ENCODE measurements around the gene MTHFR. TPM values are rescaled to one million over a fixed set of nuclear protein-coding genes. Genes with fewer than 3 reads are reported as not detected.

Gene MTHFR
- total and polyA plus RNA-seq, 2 of the 8 experiments (the other 6 are each of a cell fraction or from before 2014, with no cell fraction given): 8.7 to 18.5 TPM

GRCh38 chr1:11855430-11855829 lies 49.7 kb upstream of the MTHFR start:
- Histone ChIP-seq H3K27me3 (replicated peaks in 1 of 4; ENCODE audit: control insufficient read depth in 3 of 4, extremely low read depth in 1 of 4, insufficient read depth in 3 of 4, low read length in 3 of 4) (peaks cover 0 to 22% (median 11%) of the 10 kb centered on the region in 4 experiments; a peak in 6 of 7 replicates), H3K14ac (ENCODE audit: insufficient read length) (no peak overlapping the region), H3K36me3 (ENCODE audit: control insufficient read depth in 2 of 4, insufficient read depth in 4 of 4, low read length in 3 of 4) (no peaks in the 10 kb centered on the region), H4K5ac (ENCODE audit: insufficient read length, low read depth, low read length) (no peak overlapping the region), H2BK5ac (ENCODE audit: low read depth, low read length) (no peak overlapping the region), H3K4me3 (ENCODE audit: extremely low read depth in 1 of 4, insufficient read depth in 2 of 4, low read depth in 3 of 4, low read length in 4 of 4) (no peak overlapping the region), H3K79me2 (ENCODE audit: control insufficient read depth in 1 of 2, insufficient read depth in 2 of 2, low read length in 2 of 2) (no peaks in the 10 kb centered on the region), H3K23me2 (ENCODE audit: low read depth, low read length) (peaks cover 3% of the 10 kb centered on the region; the same call in 1 of the 2 replicates), H3K4ac (replicated peaks; ENCODE audit: insufficient read length, low read depth, low read length) (no peak overlapping the region), H3K18ac (ENCODE audit: extremely low read depth, low read length) (no peak overlapping the region), H3K4me1 (replicated peaks in 1 of 4; ENCODE audit: control insufficient read depth in 3 of 4, insufficient read depth in 4 of 4, low read length in 3 of 4) (peaks cover 0 to 3% (median 1%) of the 10 kb centered on the region in 4 experiments; a peak in 1 of 7 replicates), H4K91ac (replicated peaks; ENCODE audit: insufficient read length, low read length) (no peak overlapping the region), H2BK120ac (replicated peaks; ENCODE audit: low read depth, low read length) (no peak overlapping the region), H2BK15ac (ENCODE audit: low read length) (no peak overlapping the region), H3K4me2 (ENCODE audit: insufficient read depth in 1 of 2, low read depth in 2 of 2, low read length in 2 of 2) (no peak overlapping the region), H3K23ac (ENCODE audit: insufficient read length) (no peak overlapping the region), H3K9ac (replicated peaks in 1 of 4; ENCODE audit: extremely low read depth in 1 of 4, low read depth in 3 of 4, low read length in 3 of 4) (no peak overlapping the region), H3K56ac (replicated peaks; ENCODE audit: insufficient read length, low read depth, low read length) (no peak overlapping the region), H4K20me1 (replicated peaks in 1 of 2; ENCODE audit: control insufficient read depth in 1 of 2, insufficient read depth in 2 of 2, low read length in 2 of 2) (peaks cover 0 to 6% of the 10 kb centered on the region in 2 experiments), H3K79me1 (ENCODE audit: low read depth, low read length) (no peaks in the 10 kb centered on the region), H4K8ac (ENCODE audit: extremely low read depth, insufficient read depth, low read length) (no peak overlapping the region), H2BK12ac (ENCODE audit: low read depth, low read length) (no peak overlapping the region), H3K27ac (ENCODE audit: low read depth, low read length) (no peak overlapping the region), H3K9me3 (ENCODE audit: insufficient read depth in 2 of 2, low read depth in 1 of 2, low read length in 1 of 2) (no peaks in the 10 kb centered on the region), H2AK5ac (ENCODE audit: low read depth, low read length) (no peak overlapping the region), H2BK20ac (ENCODE audit: low read length) (no peak overlapping the region), H2AFZ (ENCODE audit: low read length) (no peak overlapping the region)
- FAIRE-seq (no peak), DNase-seq (ENCODE audit: low read depth in 1 of 2, low spot score in 2 of 2) (no peak)
- ChIA-PET CTCF (ENCODE audit: partially characterized antibody) (interaction anchor here (0.6 to 4.9 kb wide), 17 partner anchors 10 to 155 kb away, joined by 3 to 27 read pairs (median 5); no protein-coding TSS in a partner anchor), POLR2A (ENCODE audit: partially characterized antibody) (interaction anchor here (1.1 to 9.0 kb wide), 4 partner anchors 21 to 155 kb away, joined by 3 to 81 read pairs (median 4); no protein-coding TSS in a partner anchor)
- no peak for TF ChIP-seq CREB1 (IDR thresholded peaks at IDR 0.05)
- TF ChIP-seq CHD2 (IDR thresholded peaks at IDR 0.05; ENCODE audit: low read length): no peak
- TF ChIP-seq CTBP2 (IDR thresholded peaks at IDR 0.05; ENCODE audit: borderline replicate concordance, insufficient read depth, insufficient read length, low read length): no peak
- no peak for TF ChIP-seq CBX5 (IDR thresholded peaks at IDR 0.05; ENCODE audit: low read depth, low read length)
- no peak for TF ChIP-seq SRF (IDR thresholded peaks at IDR 0.05; ENCODE audit: low read depth, low read length)
- TF ChIP-seq, protein P1, sequence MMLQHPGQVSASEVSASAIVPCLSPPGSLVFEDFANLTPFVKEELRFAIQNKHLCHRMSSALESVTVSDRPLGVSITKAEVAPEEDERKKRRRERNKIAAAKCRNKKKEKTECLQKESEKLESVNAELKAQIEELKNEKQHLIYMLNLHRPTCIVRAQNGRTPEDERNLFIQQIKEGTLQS (IDR thresholded peaks at IDR 0.05; ENCODE audit: insufficient read depth, low read depth, low read length): no peak
- no peak for TF ChIP-seq TCF12 (IDR thresholded peaks at IDR 0.05; ENCODE audit: low read depth, low read length)
- no peak for TF ChIP-seq ASH2L (IDR thresholded peaks at IDR 0.05; ENCODE audit: low read length)
- no peak for TF ChIP-seq BACH1 (IDR thresholded peaks at IDR 0.05; ENCODE audit: low read length)
- TF ChIP-seq HDAC6 (IDR thresholded peaks at IDR 0.05; ENCODE audit: low read depth, low read length): no peak
- no peak for TF ChIP-seq SP4 (IDR thresholded peaks at IDR 0.05; ENCODE audit: low read length)
- no peak for TF ChIP-seq FOSL1 (IDR thresholded peaks at IDR 0.05; ENCODE audit: insufficient read depth, low read depth, low read length)
- TF ChIP-seq SAP30 (IDR thresholded peaks at IDR 0.05; ENCODE audit: insufficient read depth, insufficient replicate concordance, low read length): no peak
- TF ChIP-seq SUZ12 (IDR thresholded peaks at IDR 0.05; ENCODE audit: low read length): no peak
- TF ChIP-seq MAFK (IDR thresholded peaks at IDR 0.05; ENCODE audit: low read depth, low read length): no peak
- 92% methylated on average over 7 of the region's 8 CpGs; no CpG with 5 or more reads in 1 of the 2 experiments for WGBS, 2 experiments (ENCODE audit: extremely low coverage in 1 of 2, insufficient coverage in 1 of 2, insufficient read length in 1 of 2, insufficient replicate concordance in 2 of 2, low coverage in 1 of 2, low lambda C conversion rate in 2 of 2, missing lambda C conversion rate in 1 of 2)

Measured in H1 (cell line).